HepG2 (cell line): ENCODE results near the gene PELI1. TPM values are rescaled to one million over a fixed set of nuclear protein-coding genes. Genes with fewer than 3 reads are reported as not detected.
A peak's percentile ranks its signal among the peaks of the same experiment; 100 is the strongest.

Experiments used
- ADNP ChIP-seq: sonication (generic); formaldehyde crosslinking; IDR thresholded peaks from 2 replicates; pipeline ENCODE4 v1.4.0; 2020; ENCODE audit warnings: missing genetic modification reagents
- ATF4 ChIP-seq, 2 experiments: fragments of 450-650 bp in 1 of 2; sonication (generic) in 1 of 2; formaldehyde crosslinking; IDR thresholded peaks; 2 replicates each; pipeline versions ENCODE4 v1.5.0 to v1.8.0; 2020 to 2022; ENCODE audit warnings: mild to moderate bottlenecking in 1 of 2, missing genetic modification reagents in 1 of 2
- ELF3 ChIP-seq: IDR thresholded peaks from 2 replicates; pipeline ENCODE4 v1.6.1; 2016; ENCODE audit warnings: missing genetic modification reagents, missing compliant biosample characterization
- HDAC2 ChIP-seq: sonication (generic); formaldehyde crosslinking; IDR thresholded peaks from 2 replicates; pipeline ENCODE4 v1.4.0; 2020; ENCODE audit warnings: missing genetic modification reagents
- HMG20A ChIP-seq: IDR thresholded peaks from 2 replicates; pipeline ENCODE4 v1.6.1; 2016; ENCODE audit warnings: borderline replicate concordance
- HNF4G ChIP-seq, 2 experiments: sonication (generic) in 1 of 2; formaldehyde crosslinking in 1 of 2; IDR thresholded peaks; 2 replicates each; pipeline versions ENCODE4 v1.4.0 to v1.6.1; 2011 to 2020; ENCODE audit warnings: borderline replicate concordance in 2 of 2, low read depth in 2 of 2, mild to moderate bottlenecking in 2 of 2, low read length in 1 of 2, missing genetic modification reagents in 1 of 2, moderate library complexity in 1 of 2
- IRX3 ChIP-seq: sonication (generic); formaldehyde crosslinking; IDR thresholded peaks from 2 replicates; pipeline ENCODE4 v1.8.1; 2023; ENCODE audit warnings: mild to moderate bottlenecking, low read depth, missing genetic modification reagents, borderline replicate concordance
- JUNB ChIP-seq: sonication (generic); formaldehyde crosslinking; IDR thresholded peaks from 2 replicates; pipeline ENCODE4 v1.8.0; 2022; ENCODE audit warnings: missing genetic modification reagents, mild to moderate bottlenecking, borderline replicate concordance
- KAT8 ChIP-seq: IDR thresholded peaks from 2 replicates; pipeline ENCODE4 v1.6.1; 2016; ENCODE audit warnings: missing genetic modification reagents, missing compliant biosample characterization
- KDM6A ChIP-seq: IDR thresholded peaks from 2 replicates; pipeline ENCODE4 v1.6.1; 2016; ENCODE audit warnings: low read depth
- KLF9 ChIP-seq: IDR thresholded peaks from 2 replicates; pipeline ENCODE4 v1.6.1; 2016; ENCODE audit warnings: low read depth
- LCORL ChIP-seq, 2 experiments: fragments of 450-650 bp in 1 of 2; sonication (generic) in 1 of 2; formaldehyde crosslinking in 1 of 2; IDR thresholded peaks; 2 replicates each; pipeline versions ENCODE4 v1.5.0 to v1.6.1; 2017 to 2020; ENCODE audit warnings: antibody characterized with exemption in 1 of 2, missing genetic modification reagents in 1 of 2
- NCOA2 ChIP-seq: sonication (generic); formaldehyde crosslinking; IDR thresholded peaks from 2 replicates; pipeline ENCODE4 v1.8.0; 2022; ENCODE audit warnings: inconsistent platforms
- POGZ ChIP-seq: sonication (generic); formaldehyde crosslinking; IDR thresholded peaks from 2 replicates; pipeline ENCODE4 v1.4.0; 2020; ENCODE audit warnings: mild to moderate bottlenecking, missing genetic modification reagents
- RCOR2 ChIP-seq: IDR thresholded peaks from 2 replicates; pipeline ENCODE4 v1.6.1; 2016; ENCODE audit warnings: missing biosample characterization, missing genetic modification reagents
- SRF ChIP-seq: IDR thresholded peaks from 2 replicates; pipeline ENCODE4 v1.6.1; 2011; ENCODE audit warnings: mild to moderate bottlenecking, low read depth, low read length, moderate library complexity
- SRY ChIP-seq: sonication (generic); formaldehyde crosslinking; IDR thresholded peaks from 2 replicates; pipeline ENCODE4 v1.8.0; 2022; ENCODE audit warnings: mild to moderate bottlenecking, missing genetic modification reagents
- TEAD3 ChIP-seq: optimal IDR thresholded peaks from 2 replicates; pipeline ENCODE3; 2016; ENCODE audit warnings: borderline replicate concordance
- THAP11 ChIP-seq: IDR thresholded peaks from 2 replicates; pipeline ENCODE4 v1.6.1; 2016; ENCODE audit warnings: missing biosample characterization, missing genetic modification reagents
- XRCC5 ChIP-seq: fragments of 200-400 bp; formaldehyde crosslinking; optimal IDR thresholded peaks from 2 replicates; pipeline ENCODE3; 2017; ENCODE audit warnings: mild to moderate bottlenecking, low read length
- YY1 ChIP-seq: IDR thresholded peaks from 2 replicates; pipeline ENCODE4 v1.6.1; 2011; ENCODE audit warnings: low read length, low read depth, moderate library complexity, mild to moderate bottlenecking; ENCODE audit not compliant: insufficient read depth, insufficient replicate concordance
- ZBTB7B ChIP-seq: sonication (generic); formaldehyde crosslinking; IDR thresholded peaks from 2 replicates; pipeline ENCODE4 v1.4.0; 2020; ENCODE audit warnings: missing genetic modification reagents
- ZFP1 ChIP-seq: IDR thresholded peaks from 2 replicates; pipeline ENCODE4 v1.6.1; 2016
- ZNF331 ChIP-seq: sonication (generic); formaldehyde crosslinking; IDR thresholded peaks from 2 replicates; pipeline ENCODE4 v1.4.0; 2020; ENCODE audit warnings: missing genetic modification reagents
- ZNF552 ChIP-seq: sonication (generic); formaldehyde crosslinking; IDR thresholded peaks from 2 replicates; pipeline ENCODE4 v1.9.0; 2022; ENCODE audit warnings: missing genetic modification reagents, mild to moderate bottlenecking, borderline replicate concordance
- ZNF614 ChIP-seq: IDR thresholded peaks from 2 replicates; pipeline ENCODE4 v1.6.1; 2018; ENCODE audit warnings: missing biosample characterization, missing genetic modification reagents, inconsistent platforms, borderline replicate concordance
- ZNF790 ChIP-seq: sonication (generic); formaldehyde crosslinking; IDR thresholded peaks from 2 replicates; pipeline ENCODE4 v1.8.0; 2022; ENCODE audit warnings: missing genetic modification reagents, mild to moderate bottlenecking, borderline replicate concordance
- ZSCAN9 ChIP-seq: IDR thresholded peaks from 2 replicates; pipeline ENCODE4 v1.6.1; 2016; ENCODE audit warnings: borderline replicate concordance
- polyA plus RNA-seq, 8 experiments: library from polyadenylated mRNA; depleted of rRNA in 3 of 8; stranded (reverse) in 7 of 8; unstranded in 1 of 8; fragments of >200 nt; fragmentation: Illumina TruSeq in 4 of 8; extraction: Trizol in 4 of 8; gene quantifications; 2 replicates each; pipeline versions ENCODE4 v1.2.1 to v1.2.3, GENCODE V29; 2011 to 2016; ENCODE audit warnings: low read depth in 4 of 8, missing spikeins in 1 of 8, mixed read lengths in 1 of 8; ENCODE audit not compliant: insufficient read depth in 1 of 8
- total RNA-seq, 5 experiments: library from RNA; depleted of rRNA; stranded (reverse); fragments of >200 nt; fragmentation: Illumina TruSeq; extraction: Trizol; gene quantifications; 2 replicates each; pipeline ENCODE4 v1.2.3, GENCODE V29; 2016; ENCODE audit warnings: low read depth in 1 of 5
- TF ChIP-seq, protein P1 (sequence below): sonication (generic); formaldehyde crosslinking; IDR thresholded peaks from 2 replicates; pipeline ENCODE4 v1.4.0; 2020; ENCODE audit warnings: missing genetic modification reagents, borderline replicate concordance

Gene PELI1
- total and polyA plus RNA-seq, 2 of the 13 experiments (the other 11 are each of a cell fraction or from before 2014, with no cell fraction given) = 12.5 to 16.2 TPM

GRCh38 chr2:64105670-64106461 lies 38.4 kb downstream of the PELI1 start (continued):
- TF ChIP-seq ZSCAN9 (CRISPR knock-in tag) = no peak
- peak; percentile 88; the same call in 1 of the 2 replicates for TF ChIP-seq JUNB (CRISPR knock-in tag)
- no peak for TF ChIP-seq KLF9 (CRISPR knock-in tag)
- TF ChIP-seq ZFP1 (CRISPR knock-in tag) = peak; percentile 58; the same call in 1 of the 2 replicates
- no peak for TF ChIP-seq SRY
- 0 out of 2 replicates have a peak, but pooled peaks have one; percentile 45 for TF ChIP-seq HMG20A (CRISPR knock-in tag)
- TF ChIP-seq IRX3 = no peak
- TF ChIP-seq ADNP (CRISPR knock-in tag) = no peak
- peak in 1 of 2 experiments; percentile 42; a peak in 1 of 4 replicates for TF ChIP-seq ATF4 (CRISPR knock-in tag; IDR thresholded peaks at IDR 0.05)
- peak; percentile 65 for TF ChIP-seq THAP11 (CRISPR knock-in tag)
- peak; percentile 18; the same call in 1 of the 2 replicates for TF ChIP-seq ZNF614 (CRISPR knock-in tag)
- TF ChIP-seq KDM6A (CRISPR knock-in tag) = 0 out of 2 replicates have a peak, but pooled peaks have one; percentile 32
- TF ChIP-seq RCOR2 (CRISPR knock-in tag) = peak; percentile 7; the same call in 1 of the 2 replicates
- peak; percentile 38 for TF ChIP-seq XRCC5
- TF ChIP-seq, protein P1, sequence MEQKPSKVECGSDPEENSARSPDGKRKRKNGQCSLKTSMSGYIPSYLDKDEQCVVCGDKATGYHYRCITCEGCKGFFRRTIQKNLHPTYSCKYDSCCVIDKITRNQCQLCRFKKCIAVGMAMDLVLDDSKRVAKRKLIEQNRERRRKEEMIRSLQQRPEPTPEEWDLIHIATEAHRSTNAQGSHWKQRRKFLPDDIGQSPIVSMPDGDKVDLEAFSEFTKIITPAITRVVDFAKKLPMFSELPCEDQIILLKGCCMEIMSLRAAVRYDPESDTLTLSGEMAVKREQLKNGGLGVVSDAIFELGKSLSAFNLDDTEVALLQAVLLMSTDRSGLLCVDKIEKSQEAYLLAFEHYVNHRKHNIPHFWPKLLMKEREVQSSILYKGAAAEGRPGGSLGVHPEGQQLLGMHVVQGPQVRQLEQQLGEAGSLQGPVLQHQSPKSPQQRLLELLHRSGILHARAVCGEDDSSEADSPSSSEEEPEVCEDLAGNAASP (CRISPR knock-in tag) = no peak
- peak; percentile 80 for TF ChIP-seq HNF4G (IDR thresholded peaks at IDR 0.05; ENCODE audit: borderline replicate concordance, low read depth, low read length)
- peak; percentile 47; the same call in 1 of the 2 replicates for TF ChIP-seq HNF4G (CRISPR knock-in tag; IDR thresholded peaks at IDR 0.05; ENCODE audit: borderline replicate concordance, low read depth)
- peak; percentile 36; the same call in 1 of the 2 replicates for TF ChIP-seq ELF3 (CRISPR knock-in tag)
- TF ChIP-seq POGZ (CRISPR knock-in tag) = peak; percentile 85
- TF ChIP-seq ZNF552 (CRISPR knock-in tag) = no peak
- TF ChIP-seq YY1 = no peak
- peak; percentile 47; the same call in 1 of the 2 replicates for TF ChIP-seq ZNF331
- TF ChIP-seq ZNF790 = no peak
- peak; percentile 17; the same call in 1 of the 2 replicates for TF ChIP-seq SRF
- TF ChIP-seq HDAC2 = peak; percentile 61; the same call in 1 of the 2 replicates
- peak; percentile 65 for TF ChIP-seq TEAD3
- peak; percentile 14; the same call in 1 of the 2 replicates for TF ChIP-seq NCOA2 (CRISPR knock-in tag)
- peak; percentile 38; the same call in 1 of the 2 replicates for TF ChIP-seq KAT8 (CRISPR knock-in tag)
- peak; percentile 74 for TF ChIP-seq ZBTB7B (CRISPR knock-in tag)
- no peak for TF ChIP-seq LCORL (IDR thresholded peaks at IDR 0.05)
- peak; percentile 46; the same call in 1 of the 2 replicates for TF ChIP-seq LCORL (CRISPR knock-in tag; IDR thresholded peaks at IDR 0.05)
